B cell (primary cell): Measurements from ENCODE around the gene TPRG1L. TPM values are rescaled to one million over a fixed set of nuclear protein-coding genes. Genes with fewer than 3 reads are reported as not detected.
A peak's percentile ranks its signal among the peaks of the same experiment; 100 is the strongest.

Source experiments
- ATAC-seq: fragments of 200-7000 bp; cut with Tn5 transposase; one replicate; pipeline ENCODE4 v1.10.0; 2021; ENCODE audit warnings: low read depth, mild to moderate bottlenecking, moderate number of reproducible peaks, moderate library complexity
- CTCF ChIA-PET: fragments of 350-600 bp; sonication (Branson Sonifier 250); formaldehyde crosslinking; loops from one replicate; lab custom pipeline; 2021; ENCODE audit warnings: antibody characterized with exemption, inconsistent platforms; lab: Charles Lee
- POLR2A ChIA-PET: fragments of 350-600 bp; sonication (Branson Sonifier 250); formaldehyde crosslinking; loops from one replicate; lab custom pipeline; 2021; ENCODE audit warnings: antibody characterized with exemption; lab: Charles Lee
- DNase-seq: peaks from one replicate; pipeline ENCODE4 v3.0.0; 2013
- H2AFZ ChIP-seq: 2 replicates; pipeline ENCODE4 v1.6.1; 2012; ENCODE audit warnings: mild to moderate bottlenecking, low read depth, low read length; ENCODE audit not compliant: insufficient read depth, poor library complexity, severe bottlenecking
- H3K27ac ChIP-seq, 2 donors: 1 replicate in 1 of 2; 2 replicates in 1 of 2; pipeline ENCODE4 v1.5.1; 2012 to 2013; ENCODE audit warnings: low read length in 2 of 2, mild to moderate bottlenecking in 2 of 2, moderate library complexity in 1 of 2
- H3K27me3 ChIP-seq, 4 experiments: fragments of 200-600 bp in 1 of 4; sonication (generic) in 1 of 4; replicated peaks in 1 of 4; 1 replicate in 2 of 4; 2 replicates in 2 of 4; pipeline versions ENCODE4 v1.6.1 to v1.7.0; 2013 to 2016; ENCODE audit warnings: low read length in 3 of 4, mild to moderate bottlenecking in 2 of 4, mixed read lengths in 1 of 4, moderate library complexity in 1 of 4; ENCODE audit not compliant: insufficient read depth in 4 of 4, control insufficient read depth in 3 of 4; ENCODE audit errors: control extremely low read depth in 1 of 4
- H3K36me3 ChIP-seq, 2 experiments: replicated peaks in 1 of 2; 1 replicate in 1 of 2; 2 replicates in 1 of 2; pipeline versions ENCODE4 v1.6.1 to v1.7.1; 2013; ENCODE audit warnings: low read length in 1 of 2; ENCODE audit not compliant: insufficient read depth in 2 of 2, control insufficient read depth in 1 of 2; ENCODE audit errors: control extremely low read depth in 1 of 2, extremely low read depth in 1 of 2
- H3K4me1 ChIP-seq, 2 donors: fragments of 200-600 bp in 1 of 2; sonication (generic) in 1 of 2; 1 replicate in 1 of 2; 2 replicates in 1 of 2; pipeline versions ENCODE4 v1.5.1 to v1.6.1; 2013 to 2017; ENCODE audit warnings: low read length in 2 of 2; ENCODE audit not compliant: control insufficient read depth in 2 of 2, insufficient read depth in 2 of 2
- H3K4me2 ChIP-seq: replicated peaks from 2 replicates; pipeline ENCODE3; 2012; ENCODE audit warnings: mild to moderate bottlenecking, low read depth, low read length; ENCODE audit not compliant: poor library complexity, severe bottlenecking
- H3K4me3 ChIP-seq, 5 experiments: fragments of 200-600 bp in 1 of 5; sonication (generic) in 1 of 5; 1 replicate in 3 of 5; 2 replicates in 2 of 5; pipeline versions ENCODE4 v1.5.1 to v1.7.0; 2011 to 2016; ENCODE audit warnings: low read length in 4 of 5, mild to moderate bottlenecking in 4 of 5, low read depth in 2 of 5, control low read depth in 1 of 5, moderate library complexity in 1 of 5; ENCODE audit not compliant: insufficient read depth in 1 of 5; ENCODE audit errors: control extremely low read depth in 1 of 5, extremely low read depth in 1 of 5
- H3K79me2 ChIP-seq: fragments of 200-600 bp; sonication (generic); one replicate; pipeline ENCODE4 v1.6.0; 2016; ENCODE audit warnings: low read length; ENCODE audit not compliant: control insufficient read depth, insufficient read depth
- H3K9ac ChIP-seq: fragments of 200-600 bp; sonication (generic); 2 replicates; pipeline ENCODE4 v1.6.1; 2017; ENCODE audit warnings: mild to moderate bottlenecking, low read length, moderate library complexity
- H3K9me3 ChIP-seq, 3 donors: one replicate each; pipeline versions ENCODE4 v1.6.1 to v1.7.1; 2013; ENCODE audit warnings: low read length in 2 of 3; ENCODE audit not compliant: control insufficient read depth in 2 of 3, insufficient read depth in 1 of 3; ENCODE audit errors: control extremely low read depth in 1 of 3
- H4K20me1 ChIP-seq: 2 replicates; pipeline ENCODE4 v1.6.0; 2012; ENCODE audit warnings: mild to moderate bottlenecking, low read length; ENCODE audit not compliant: insufficient read depth, control insufficient read depth, poor library complexity, severe bottlenecking
- H3K27ac Mint-ChIP-seq: one replicate; pipeline ENCODE4 v1.8.0; 2021; ENCODE audit warnings: mixed read lengths
- H3K27me3 Mint-ChIP-seq: one replicate; pipeline ENCODE4 v1.8.0; 2021; ENCODE audit warnings: mixed read lengths
- H3K4me1 Mint-ChIP-seq: one replicate; pipeline ENCODE4 v1.8.0; 2021; ENCODE audit warnings: mixed read lengths
- H3K4me3 Mint-ChIP-seq: one replicate; pipeline ENCODE4 v1.8.0; 2021; ENCODE audit warnings: mixed read lengths
- H3K9me3 Mint-ChIP-seq: one replicate; pipeline ENCODE4 v1.8.0; 2022; ENCODE audit warnings: mixed read lengths; ENCODE audit not compliant: insufficient read depth
- CTCF ChIP-seq: fragments of 200-600 bp; IDR thresholded peaks from one replicate; pipeline ENCODE4 v1.8.0; 2022; ENCODE audit warnings: antibody characterized with exemption, mild to moderate bottlenecking
- EZH2 ChIP-seq: IDR thresholded peaks from 2 replicates; pipeline ENCODE4 v1.6.1; 2012; ENCODE audit warnings: borderline replicate concordance, low read depth, mild to moderate bottlenecking, moderate library complexity, low read length; ENCODE audit not compliant: insufficient read depth, poor library complexity, severe bottlenecking
- WGBS: methylation state at CpG from one replicate; pipeline ENCODE4 v1.1.5; 2013; ENCODE audit warnings: missing lambda C conversion rate; ENCODE audit not compliant: insufficient coverage; 5-methylcytosine and 5-hydroxymethylcytosine counted together
- intact Hi-C: fragments of 100-400 bp; cut with micrococcal nuclease; formaldehyde crosslinking; loops from one replicate; pipeline ENCODE4 v1.10.0; 2022
- polyA plus RNA-seq: library from polyadenylated mRNA; depleted of rRNA; stranded (reverse); fragments of >200 nt; gene quantifications from 2 replicates; pipeline ENCODE4 v1.2.3, GENCODE V29; 2012
- total RNA-seq, 2 donors: library from RNA; stranded (reverse); fragments of 120-200 nt in 1 of 2; gene quantifications; 1 replicate in 1 of 2; 2 replicates in 1 of 2; pipeline versions ENCODE4 v1.2.3 to v1.2.4, GENCODE V29; 2013 to 2022

The TPRG1L gene
- total and polyA plus RNA-seq, 2 donors (not counting 1 experiment from before 2014, with no cell fraction given): 19.5 to 48.6 TPM

- ChIA-PET CTCF (interaction anchor here (0.9 to 2.0 kb wide), 2 partner anchors 13 to 14 kb away, joined by 3 to 4 read pairs; partner anchors contain the start of gene WRAP73), POLR2A (interaction anchor here (0.6 to 1.1 kb wide), 2 partner anchors 8 to 29 kb away, joined by 3 read pairs; no protein-coding TSS in a partner anchor)
- H3K4me3 ChIP-seq: no peak overlapping the region
- TF ChIP-seq EZH2 (no peak), CTCF (no peak)
- no peaks in the 10 kb centered on the region for H3K9me3 Mint-ChIP-seq
- peak overlapping the region; percentile 88 for H3K27ac Mint-ChIP-seq
- H3K9ac ChIP-seq: no peak overlapping the region
- H3K4me2 ChIP-seq: peak overlapping the region; percentile 78
- peaks cover 47 to 52% of the 10 kb centered on the region in 2 donors for H3K4me1 ChIP-seq
- peaks cover 45% of the 10 kb centered on the region for H3K4me1 Mint-ChIP-seq
- no peak for ATAC-seq
- peak overlapping the region in 1 of 2 donors; percentile 79 for H3K27ac ChIP-seq
- H3K27me3 ChIP-seq: peaks cover 0 to 11% (median 0%) of the 10 kb centered on the region in 4 experiments
- DNase-seq: no peak
- H3K27me3 Mint-ChIP-seq: peaks cover 6% of the 10 kb centered on the region
- no peaks in the 10 kb centered on the region for H3K36me3 ChIP-seq
- peak overlapping the region; percentile 74 for H3K4me3 Mint-ChIP-seq
- no peaks in the 10 kb centered on the region for H4K20me1 ChIP-seq
- H3K9me3 ChIP-seq: peaks cover 0 to 8% (median 0%) of the 10 kb centered on the region in 3 donors
- WGBS: 81% methylated on average over 11 of the region's 14 CpGs
- H3K79me2 ChIP-seq: no peaks in the 10 kb centered on the region
- intact Hi-C loops: no loop called here
- H2AFZ ChIP-seq: peak overlapping the region; percentile 48
Measured at GRCh38 chr1:3663999-3664699, 39.3 kb downstream of the TPRG1L start.
